Activated CD4-positive, alpha-beta T cell treated with anti-CD3 and anti-CD28 coated beads, Interleukin-2, amount 50 U/mL, for 24 hours (primary cell): ENCODE measurements around the gene RALGPS2.
"Not testable (repeated sequence)": the region's sequence is repeated elsewhere in the genome, so short reads cannot be mapped to it uniquely, and the experiment has no call there.

Experiments used
- DNase-seq, 2 donors: peaks; one replicate each; pipeline ENCODE4 v3.0.0-alpha.2; 2020; ENCODE audit warnings: low read depth in 1 of 2, low spot score in 1 of 2

Gene RALGPS2

GRCh38 chr1:178774263-178774662 is 49.2 kb downstream of the RALGPS2 start:
- DNase-seq, result no peak

- DNase-seq, result no peak
Observed at GRCh38 chr1:178776553-178776952, 51.5 kb downstream of the RALGPS2 start.

- no peak for DNase-seq
Observed at GRCh38 chr1:178781533-178782330, 56.7 kb downstream of the RALGPS2 start.

GRCh38 chr1:178784131-178784536 is 59.1 kb downstream of the RALGPS2 start:
- DNase-seq, result no peak

- no peak for DNase-seq
Observed at GRCh38 chr1:178792394-178792793, 67.3 kb downstream of the RALGPS2 start.

- no peak for DNase-seq
Observed at GRCh38 chr1:178796013-178796412, 71.0 kb downstream of the RALGPS2 start.

GRCh38 chr1:178797590-178797989 is 72.5 kb downstream of the RALGPS2 start:
- no peak for DNase-seq

GRCh38 chr1:178798232-178798861 is 73.3 kb downstream of the RALGPS2 start:
- DNase-seq, result no peak

GRCh38 chr1:178802873-178803272 is 77.8 kb downstream of the RALGPS2 start:
- no peak for DNase-seq

GRCh38 chr1:178806665-178807300 is 81.7 kb downstream of the RALGPS2 start:
- no peak for DNase-seq

GRCh38 chr1:178808529-178808928 is 83.5 kb downstream of the RALGPS2 start:
- DNase-seq, result no peak

GRCh38 chr1:178810585-178810984 is 85.5 kb downstream of the RALGPS2 start:
- DNase-seq, result no peak

GRCh38 chr1:178818416-178818815 is 93.4 kb downstream of the RALGPS2 start:
- DNase-seq, result no peak

- no peak for DNase-seq
Observed at GRCh38 chr1:178819123-178819522, 94.1 kb downstream of the RALGPS2 start.

GRCh38 chr1:178821134-178821866 is 96.3 kb downstream of the RALGPS2 start:
- DNase-seq, result no peak

- DNase-seq, result no peak
Observed at GRCh38 chr1:178825167-178825566, 100.1 kb downstream of the RALGPS2 start.

GRCh38 chr1:178844436-178844835 is 119.4 kb downstream of the RALGPS2 start:
- no peak for DNase-seq

GRCh38 chr1:178846306-178846705 is 121.3 kb downstream of the RALGPS2 start:
- DNase-seq, result no peak

- no peak for DNase-seq
Observed at GRCh38 chr1:178847396-178847849, 122.4 kb downstream of the RALGPS2 start.

GRCh38 chr1:178847919-178848318 is 122.9 kb downstream of the RALGPS2 start:
- DNase-seq, result not testable (repeated sequence)

GRCh38 chr1:178849918-178850317 is 124.9 kb downstream of the RALGPS2 start:
- DNase-seq, result no peak
